GM04503 (cell line): ENCODE measurements around the gene GALNT6.

Experiments used
- DNase-seq: peaks from one replicate; pipeline ENCODE4 v3.0.0-alpha.2; 2012; ENCODE audit warnings: low read depth

GALNT6 gene

DNA sequence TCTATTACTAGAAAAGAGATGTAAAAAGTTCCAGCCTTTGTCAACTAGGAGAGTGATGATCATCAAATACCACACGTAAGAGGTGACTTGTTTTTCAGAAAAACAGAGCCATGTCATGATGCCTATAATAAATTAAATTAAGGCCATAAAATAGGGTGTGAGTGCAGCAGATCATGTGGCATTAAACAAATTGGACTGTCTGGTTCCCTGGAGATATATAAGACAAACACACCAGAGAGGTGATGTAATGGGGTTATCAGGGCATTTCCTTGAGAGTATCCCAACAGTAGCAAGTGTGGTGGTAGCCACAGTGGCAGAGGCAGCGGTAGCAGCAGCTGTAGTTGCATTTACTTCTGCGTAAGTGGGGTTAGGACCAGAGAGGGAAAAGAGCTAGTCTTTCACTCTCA is 14.6 kb upstream of the GALNT6 start:
- no peak for DNase-seq

DNA sequence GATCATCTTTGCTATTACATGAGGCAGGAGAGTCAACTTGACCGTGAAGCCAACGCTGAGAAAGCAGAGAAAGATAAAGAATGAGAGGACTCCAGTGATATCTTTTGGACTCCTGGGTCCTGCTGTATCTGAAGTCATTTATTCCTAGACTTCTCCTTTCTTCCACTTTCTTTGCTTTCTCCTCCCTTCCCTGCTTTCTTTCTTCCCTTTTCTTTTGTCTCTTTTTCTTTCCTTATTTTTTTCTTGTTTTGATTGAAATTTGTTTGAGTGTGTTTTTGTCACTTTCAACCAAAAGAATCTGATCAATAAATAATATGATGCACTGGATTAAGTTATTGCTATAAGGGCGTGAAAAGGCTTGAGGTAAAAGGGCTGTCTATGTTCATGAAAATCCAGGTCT is 13.4 kb upstream of the GALNT6 start:
- DNase-seq, result no peak

GRCh38 chr12:51403681-51404136 is 12.5 kb upstream of the GALNT6 start:
- no peak for DNase-seq

DNA sequence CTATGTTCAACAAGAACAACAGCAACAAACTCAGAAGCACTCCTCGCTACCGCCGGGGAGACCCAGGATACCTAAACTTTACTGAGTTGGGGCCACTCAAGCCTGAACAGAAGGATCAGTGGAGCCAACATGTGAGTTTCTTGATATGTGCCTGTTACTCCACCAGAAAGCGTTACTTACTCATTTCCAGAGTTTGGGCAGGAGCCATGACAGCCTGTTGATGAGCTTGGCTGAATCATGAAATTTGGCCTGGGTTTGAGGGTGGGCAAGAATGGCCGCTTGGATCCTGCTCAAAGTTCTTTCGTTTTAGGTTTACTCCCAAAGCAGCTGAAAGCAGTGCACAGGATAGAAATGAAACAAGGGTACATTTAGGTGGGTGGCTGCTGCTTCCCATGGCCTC is 12.0 kb upstream of the GALNT6 start:
- no peak for DNase-seq

DNA sequence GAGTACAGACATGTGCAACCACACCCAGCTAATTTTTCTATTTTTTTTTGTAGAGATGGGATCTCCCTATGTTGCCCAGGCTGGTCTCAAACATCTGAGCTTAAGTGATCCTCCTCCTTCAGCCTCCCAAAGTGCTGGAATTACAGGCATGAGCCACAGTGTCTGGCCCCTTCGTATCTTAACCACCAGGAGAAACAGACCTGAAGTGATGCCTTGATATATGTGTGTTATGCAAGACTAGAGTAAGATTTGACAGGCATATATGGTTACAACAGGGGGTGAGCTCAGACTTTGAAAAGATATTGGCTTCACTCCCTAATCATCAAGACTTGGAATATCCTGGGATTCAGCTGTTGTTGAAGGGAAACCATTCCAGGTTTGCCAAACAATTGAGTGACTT is 10.7 kb upstream of the GALNT6 start:
- DNase-seq, result no peak

DNA sequence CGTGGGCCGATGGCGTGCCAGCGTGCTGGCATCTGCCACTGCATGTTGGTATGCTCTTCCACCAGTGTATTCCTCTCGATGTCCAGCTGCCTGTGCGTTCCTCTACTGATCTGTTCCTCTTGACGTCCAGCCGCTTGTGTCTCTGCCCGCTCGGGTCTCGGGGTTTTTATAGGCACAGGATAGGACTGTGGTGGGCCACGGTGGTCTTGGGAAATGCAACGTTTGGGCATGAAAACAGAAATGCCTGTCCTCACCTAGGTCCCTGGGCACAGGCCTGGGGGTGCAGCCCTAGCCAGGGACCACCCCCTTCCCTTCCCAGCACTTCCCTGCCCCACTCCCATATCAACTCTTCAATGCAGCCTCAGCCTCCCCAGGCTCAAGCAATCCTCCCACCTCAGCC is 10.3 kb upstream of the GALNT6 start:
- no peak for DNase-seq

DNA sequence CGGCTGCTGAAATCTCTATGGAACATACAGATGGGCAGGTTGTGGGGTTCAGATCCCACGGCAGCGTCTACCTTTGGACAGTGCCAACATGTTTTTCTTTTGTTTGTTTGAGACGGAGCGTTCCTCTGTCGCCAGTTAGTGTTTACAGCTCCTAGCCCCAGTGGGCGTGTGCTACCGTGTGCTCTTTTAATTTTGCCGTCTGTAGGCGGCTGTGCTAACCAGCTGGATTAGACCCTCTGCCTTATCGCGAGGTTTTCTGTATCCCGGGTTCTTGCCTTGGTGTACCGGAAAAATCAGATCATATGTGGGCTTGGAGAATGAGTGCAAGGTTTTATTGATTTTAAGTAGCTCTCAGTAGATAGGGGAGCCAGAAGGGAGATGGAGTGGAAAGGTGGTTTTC is 9.8 kb upstream of the GALNT6 start:
- no peak for DNase-seq

DNA sequence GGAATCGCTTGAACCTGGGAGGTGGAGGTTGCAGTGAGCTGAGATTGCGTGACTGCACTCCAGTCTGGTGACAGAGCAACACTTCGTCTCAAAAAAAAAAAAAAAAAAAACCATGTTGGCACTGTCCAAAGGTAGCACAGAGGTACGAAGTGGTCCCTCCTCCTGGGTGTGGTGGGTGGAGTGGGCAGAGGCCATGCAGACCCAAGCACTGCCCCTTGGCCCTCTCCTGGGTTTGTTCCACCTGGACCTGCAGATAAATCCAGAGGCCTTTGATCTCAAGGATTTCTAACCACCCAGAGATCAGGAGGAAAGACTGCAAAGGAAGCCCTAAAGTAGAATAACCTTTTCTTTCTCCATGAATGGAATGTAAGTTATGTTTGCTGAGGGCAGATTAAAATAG is 8.7 kb upstream of the GALNT6 start:
- DNase-seq, result no peak

- DNase-seq, result no peak
These were observed 6.5 kb upstream of the GALNT6 start for GRCh38 chr12:51397670-51398069.

GRCh38 chr12:51395283-51396230 is 4.4 kb upstream of the GALNT6 start:
- DNase-seq, result no peak

- peak; percentile 93 for DNase-seq
These were observed 2.7 kb upstream of the GALNT6 start for GRCh38 chr12:51393676-51394545.

DNA sequence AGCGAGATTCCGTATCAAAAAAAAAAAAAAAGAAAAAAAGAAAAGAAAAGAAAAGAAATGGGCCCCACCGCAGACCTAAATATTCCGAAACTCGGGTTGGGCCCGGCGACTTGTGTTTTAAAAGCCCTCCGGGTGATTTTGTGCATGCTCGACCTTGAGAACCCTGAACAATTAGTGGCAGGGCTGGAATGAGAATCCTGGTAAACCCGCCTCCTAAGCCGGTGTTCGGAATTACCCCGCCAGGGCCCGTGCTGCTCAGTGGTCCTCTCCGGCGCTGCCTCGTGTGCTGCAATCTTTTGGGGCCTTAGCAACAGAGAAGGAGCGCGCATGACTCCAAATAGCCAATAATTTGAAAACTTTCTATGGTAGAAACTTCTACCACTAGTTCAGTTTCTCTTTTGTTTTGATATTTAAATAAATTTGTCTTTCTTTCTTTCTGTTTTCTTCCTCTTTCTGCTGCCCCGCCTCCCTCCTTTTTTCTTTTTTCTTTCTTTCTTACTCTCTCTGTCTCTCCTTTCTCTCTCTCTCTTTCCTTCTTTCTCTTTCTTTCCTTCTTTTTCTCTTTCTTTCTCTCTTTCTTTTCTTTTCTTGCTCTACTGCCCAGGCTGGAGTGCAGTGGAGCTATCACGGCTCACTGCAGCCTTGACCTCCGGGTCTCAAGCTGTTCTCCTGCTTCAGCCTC is 1.5 kb upstream of the GALNT6 start:
- DNase-seq, result no peak

DNA sequence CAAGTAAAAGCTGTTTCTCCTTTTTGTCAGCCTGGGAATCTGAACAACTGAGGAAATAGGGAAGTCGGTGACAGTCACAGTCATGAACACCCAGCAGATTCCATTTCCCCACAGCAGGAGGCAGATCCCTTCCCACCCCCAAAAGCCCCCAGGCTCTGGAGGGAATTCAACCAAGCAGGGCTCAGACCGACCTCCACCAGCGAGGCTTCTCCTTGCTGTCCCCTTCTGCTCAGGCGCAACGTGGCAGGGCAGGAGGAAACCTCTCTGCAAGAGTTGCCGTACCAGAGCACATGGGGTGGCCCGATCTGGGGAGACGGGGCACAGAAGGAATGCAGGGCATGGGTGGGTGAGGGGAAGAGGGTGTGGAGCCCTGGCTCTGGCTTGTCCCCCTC is 319 bp downstream of the GALNT6 start:
- no peak for DNase-seq

GRCh38 chr12:51390457-51390856 is 749 bp downstream of the GALNT6 start:
- DNase-seq, result no peak

GRCh38 chr12:51389302-51389999 is 1.8 kb downstream of the GALNT6 start:
- no peak for DNase-seq

GRCh38 chr12:51388846-51389245 is 2.4 kb downstream of the GALNT6 start:
- no peak for DNase-seq

- peak; percentile 37 for DNase-seq
These were observed 3.0 kb downstream of the GALNT6 start for GRCh38 chr12:51388069-51388799.

DNA sequence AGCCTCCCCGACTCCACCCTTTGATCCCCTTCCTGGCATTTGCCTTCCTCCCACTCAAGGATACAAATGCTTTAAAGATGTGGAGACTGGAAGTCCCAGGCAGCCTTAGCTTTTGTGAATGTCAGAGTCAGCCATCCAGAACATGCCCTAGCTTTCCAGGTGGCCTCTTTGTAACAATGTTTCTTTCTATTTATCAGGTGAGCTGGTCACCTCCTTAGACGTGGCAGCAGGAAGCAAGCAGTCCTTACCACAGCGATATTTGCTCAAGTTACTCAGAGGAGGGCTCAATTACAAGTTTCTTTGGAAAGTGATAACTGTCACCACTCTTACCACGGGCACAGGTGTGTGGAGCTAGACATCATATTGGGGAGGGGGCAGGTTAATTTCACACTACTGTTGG is 4.9 kb downstream of the GALNT6 start:
- DNase-seq, result no peak

DNA sequence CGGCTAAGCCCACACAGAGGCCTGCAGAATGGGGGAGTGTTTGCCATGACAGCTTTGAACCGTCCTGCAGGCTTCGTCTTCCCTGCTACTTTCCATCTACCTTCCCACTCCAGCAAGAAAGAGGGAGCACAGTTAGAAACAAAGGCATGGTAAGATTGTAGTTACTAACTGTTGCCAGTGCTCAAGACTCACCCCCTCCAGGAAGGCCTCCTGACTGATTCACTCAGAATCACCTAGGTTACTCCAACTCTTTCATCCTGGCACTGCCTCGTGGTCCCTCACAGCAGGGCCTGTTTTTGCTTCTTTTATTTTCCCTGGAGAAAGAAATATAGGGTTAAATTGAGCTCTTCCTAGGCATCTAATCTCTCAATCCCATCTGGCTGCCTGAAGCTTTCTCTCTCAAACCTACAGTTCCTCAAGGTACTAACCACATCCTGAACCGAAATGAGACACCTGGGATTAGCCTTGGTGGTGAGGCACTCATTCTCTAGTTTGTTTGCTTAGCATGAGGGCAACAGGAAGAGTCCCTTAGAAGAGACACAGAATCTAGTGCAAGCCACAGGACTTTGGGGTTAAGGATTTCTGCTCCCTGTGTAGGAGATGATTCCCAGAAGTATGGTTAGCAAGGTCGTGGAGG is 7.8 kb downstream of the GALNT6 start:
- DNase-seq, result no peak

DNA sequence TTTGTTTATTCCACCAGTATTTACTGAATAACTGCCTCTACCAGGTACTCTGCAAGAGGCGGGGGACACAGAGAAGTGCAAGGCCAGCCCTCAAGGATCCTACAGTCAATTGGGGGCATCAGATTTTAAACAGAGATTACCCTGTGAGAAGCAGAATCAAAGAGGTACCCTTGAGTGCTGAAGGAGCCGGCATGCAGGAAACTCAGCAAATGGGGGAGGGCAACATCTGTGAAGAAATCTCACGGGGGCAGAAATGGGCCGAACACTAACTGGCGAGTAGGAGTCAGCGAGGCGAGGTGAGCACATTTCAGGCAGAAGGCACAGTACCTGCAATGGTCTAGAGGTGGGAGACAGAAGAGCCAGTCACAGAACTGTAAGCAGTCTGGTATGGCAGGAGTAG is 9.0 kb downstream of the GALNT6 start:
- no peak for DNase-seq
